A549 (cell line): ENCODE data around the gene TCEA3. TPM values are rescaled to one million over a fixed set of nuclear protein-coding genes. Genes with fewer than 3 reads are reported as not detected.

Experiments
- ATAC-seq, 2 experiments: fragments of 200-7000 bp in 1 of 2; fragments of >200 bp in 1 of 2; cut with Nextera tagmentation in 1 of 2; cut with Tn5 transposase in 1 of 2; 3 replicates each; pipeline versions ENCODE4 v1.8.0 to v1.9.1; 2018 to 2020; ENCODE audit warnings: mild to moderate bottlenecking in 1 of 2, moderate library complexity in 1 of 2
- CTCF ChIA-PET: fragments of 300-600 bp; sonication (Branson Sonifier 250); formaldehyde crosslinking; extraction: SDS; loops from one replicate; lab custom pipeline; 2021; ENCODE audit warnings: antibody characterized with exemption, inconsistent platforms; lab: Yijun Ruan, JAX
- POLR2A ChIA-PET: fragments of 350-600 bp; formaldehyde crosslinking; extraction: SDS; loops from one replicate; lab custom pipeline; 2021; ENCODE audit warnings: antibody characterized with exemption, inconsistent platforms; lab: Yijun Ruan, JAX
- DNase-seq, 2 experiments: peaks; one replicate each; pipeline versions ENCODE4 v3.0.0 to v3.0.0-alpha.2; 2011 to 2016; ENCODE audit warnings: low read depth in 1 of 2, low spot score in 1 of 2
- FAIRE-seq: peaks from 2 replicates; lab custom pipeline; 2011; peaks lifted over from hg19 to GRCh38; lab: Jason Lieb, UNC
- H3K27ac ChIP-seq, 2 experiments: fragments of >200 bp; sonication (Bioruptor Twin); formaldehyde crosslinking; 3 replicates each; pipeline ENCODE4 v1.5.1; 2016 to 2017
- H3K4me1 ChIP-seq: fragments of >200 bp; sonication (Bioruptor Twin); formaldehyde crosslinking; 3 replicates; pipeline ENCODE4 v1.6.1; 2016
- H3K4me2 ChIP-seq: fragments of >200 bp; sonication (Bioruptor Twin); formaldehyde crosslinking; 3 replicates; pipeline ENCODE4 v1.6.1; 2016
- H3K4me3 ChIP-seq: fragments of >200 bp; sonication (Bioruptor Twin); formaldehyde crosslinking; 3 replicates; pipeline ENCODE4 v1.5.1; 2016
- H3K9me3 ChIP-seq: fragments of >200 bp; sonication (Bioruptor Twin); formaldehyde crosslinking; 3 replicates; pipeline ENCODE4 v1.6.1; 2016
- BHLHE40 ChIP-seq: IDR thresholded peaks from 2 replicates; pipeline ENCODE4 v1.6.1; 2012; ENCODE audit warnings: low read depth, low read length, inconsistent platforms
- CBX2 ChIP-seq: fragments of 200-600 bp; sonication (generic); IDR thresholded peaks from 2 replicates; pipeline ENCODE4 v1.6.1; 2016; ENCODE audit warnings: low read depth, mild to moderate bottlenecking, borderline replicate concordance
- CBX8 ChIP-seq: fragments of 200-600 bp; sonication (generic); IDR thresholded peaks from 2 replicates; pipeline ENCODE4 v1.6.1; 2016
- CEBPB ChIP-seq, 2 experiments: fragments of >200 bp in 1 of 2; sonication (Bioruptor Twin) in 1 of 2; formaldehyde crosslinking in 1 of 2; IDR thresholded peaks; 2 replicates each; pipeline ENCODE4 v1.6.1; 2012 to 2016
- ESRRA ChIP-seq: fragments of 150-350 bp; IDR thresholded peaks from 2 replicates; pipeline ENCODE4 v1.6.1; 2014; ENCODE audit warnings: mild to moderate bottlenecking, low read length, borderline replicate concordance
- GATA3 ChIP-seq: IDR thresholded peaks from 2 replicates; pipeline ENCODE4 v1.6.1; 2012; ENCODE audit warnings: borderline replicate concordance
- HDAC2 ChIP-seq: fragments of 200-600 bp; sonication (generic); IDR thresholded peaks from 2 replicates; pipeline ENCODE4 v1.6.1; 2016
- HEYL ChIP-seq: fragments of 250-450 bp; sonication (Bioruptor Pico); IDR thresholded peaks from 2 replicates; pipeline ENCODE4 v1.8.0; 2021; ENCODE audit warnings: mild to moderate bottlenecking, moderate library complexity
- HOXA7 ChIP-seq: fragments of 250-450 bp; sonication (Bioruptor Pico); IDR thresholded peaks from 2 replicates; pipeline ENCODE4 v1.5.0; 2020; ENCODE audit warnings: mild to moderate bottlenecking, moderate library complexity
- HOXB13 ChIP-seq: fragments of 250-450 bp; sonication (Bioruptor Pico); IDR thresholded peaks from 2 replicates; pipeline ENCODE4 v1.5.0; 2020; ENCODE audit warnings: low read depth, mild to moderate bottlenecking, moderate library complexity
- HOXB5 ChIP-seq: fragments of 250-450 bp; sonication (Bioruptor Pico); IDR thresholded peaks from 2 replicates; pipeline ENCODE4 v1.5.0; 2020; ENCODE audit warnings: mild to moderate bottlenecking, moderate library complexity
- KDM1A ChIP-seq: fragments of 200-600 bp; sonication (generic); IDR thresholded peaks from 2 replicates; pipeline ENCODE4 v1.6.1; 2016; ENCODE audit warnings: low read depth, mild to moderate bottlenecking
- MAFK ChIP-seq: fragments of 450-650 bp; IDR thresholded peaks from 2 replicates; pipeline ENCODE4 v1.6.1; 2014; ENCODE audit not compliant: partially characterized antibody
- NR3C1 ChIP-seq: fragments of >200 bp; sonication (Bioruptor Twin); formaldehyde crosslinking; IDR thresholded peaks from 3 replicates; pipeline ENCODE4 v1.6.1; 2017
- POLR2A ChIP-seq: IDR thresholded peaks from 2 replicates; pipeline ENCODE4 v1.6.1; 2012; ENCODE audit warnings: mild to moderate bottlenecking, low read length
- RAD21 ChIP-seq, 2 experiments: fragments of >200 bp in 1 of 2; sonication (Bioruptor Twin) in 1 of 2; formaldehyde crosslinking in 1 of 2; IDR thresholded peaks in 1 of 2; conservative IDR thresholded peaks in 1 of 2; 2 replicates in 1 of 2; 3 replicates in 1 of 2; pipeline ENCODE4 v1.6.1; 2012 to 2018; ENCODE audit warnings: inconsistent platforms in 1 of 2
- RCOR1 ChIP-seq: fragments of 150-350 bp; IDR thresholded peaks from 2 replicates; pipeline ENCODE4 v1.6.1; 2014; ENCODE audit warnings: antibody characterized with exemption, low read length, low read depth
- RFX5 ChIP-seq: fragments of 450-650 bp; IDR thresholded peaks from 2 replicates; pipeline ENCODE4 v1.7.1; 2014; ENCODE audit warnings: antibody characterized with exemption, mild to moderate bottlenecking, moderate library complexity
- SMC3 ChIP-seq: fragments of >200 bp; sonication (Bioruptor Twin); formaldehyde crosslinking; IDR thresholded peaks from 3 replicates; pipeline ENCODE4 v1.6.1; 2018; ENCODE audit warnings: inconsistent platforms
- SREBF2 ChIP-seq: fragments of 450-650 bp; IDR thresholded peaks from 2 replicates; pipeline ENCODE4 v1.6.1; 2014; ENCODE audit warnings: mild to moderate bottlenecking, moderate library complexity
- ZSCAN20 ChIP-seq: fragments of 250-450 bp; sonication (Bioruptor Pico); IDR thresholded peaks from 2 replicates; pipeline ENCODE4 v1.8.0; 2022; ENCODE audit warnings: mild to moderate bottlenecking, moderate library complexity
- WGBS: methylation state at CpG from one replicate; pipeline ENCODE4 v1.1.6; 2017; ENCODE audit errors: missing lambda C conversion rate; 5-methylcytosine and 5-hydroxymethylcytosine counted together
- polyA plus RNA-seq, 4 experiments: library from polyadenylated mRNA; depleted of rRNA in 3 of 4; stranded (reverse); fragments of >200 nt; fragmentation: RNase III in 1 of 4; extraction: RNeasy Plus Mini Kit Qiagen cat#74134 plus additional on column Dnase treatment in 1 of 4; gene quantifications; 2 replicates in 3 of 4; 3 replicates in 1 of 4; pipeline ENCODE4 v1.2.3, GENCODE V29; 2011 to 2017
- TF ChIP-seq, protein P1 (sequence below): fragments of 150-350 bp; IDR thresholded peaks from 2 replicates; pipeline ENCODE4 v1.6.1; 2014; ENCODE audit warnings: low read depth, mild to moderate bottlenecking, low read length
- TF ChIP-seq, protein P2 (sequence below): fragments of 250-450 bp; sonication (Bioruptor Pico); IDR thresholded peaks from 2 replicates; pipeline ENCODE4 v1.5.0; 2021; ENCODE audit warnings: mild to moderate bottlenecking, moderate library complexity, borderline replicate concordance
- TF ChIP-seq, protein P3 (sequence below): fragments of >200 bp; sonication (Bioruptor Twin); formaldehyde crosslinking; IDR thresholded peaks from 3 replicates; pipeline ENCODE4 v1.5.1; 2016
- TF ChIP-seq, protein P4 (sequence below): fragments of 250-450 bp; sonication (Bioruptor Pico); IDR thresholded peaks from 2 replicates; pipeline ENCODE4 v1.5.0; 2020; ENCODE audit warnings: low read depth, mild to moderate bottlenecking, moderate library complexity
- TF ChIP-seq, protein P5 (sequence below): IDR thresholded peaks from 2 replicates; pipeline ENCODE4 v1.6.1; 2012
- TF ChIP-seq, protein P6 (sequence below): fragments of 450-650 bp; IDR thresholded peaks from 2 replicates; pipeline ENCODE4 v1.6.1; 2014; ENCODE audit warnings: antibody characterized with exemption

TCEA3 gene
- polyA plus RNA-seq, 2 of the 4 experiments (the other 2 are of a cell fraction) = 0.58 TPM

DNA sequence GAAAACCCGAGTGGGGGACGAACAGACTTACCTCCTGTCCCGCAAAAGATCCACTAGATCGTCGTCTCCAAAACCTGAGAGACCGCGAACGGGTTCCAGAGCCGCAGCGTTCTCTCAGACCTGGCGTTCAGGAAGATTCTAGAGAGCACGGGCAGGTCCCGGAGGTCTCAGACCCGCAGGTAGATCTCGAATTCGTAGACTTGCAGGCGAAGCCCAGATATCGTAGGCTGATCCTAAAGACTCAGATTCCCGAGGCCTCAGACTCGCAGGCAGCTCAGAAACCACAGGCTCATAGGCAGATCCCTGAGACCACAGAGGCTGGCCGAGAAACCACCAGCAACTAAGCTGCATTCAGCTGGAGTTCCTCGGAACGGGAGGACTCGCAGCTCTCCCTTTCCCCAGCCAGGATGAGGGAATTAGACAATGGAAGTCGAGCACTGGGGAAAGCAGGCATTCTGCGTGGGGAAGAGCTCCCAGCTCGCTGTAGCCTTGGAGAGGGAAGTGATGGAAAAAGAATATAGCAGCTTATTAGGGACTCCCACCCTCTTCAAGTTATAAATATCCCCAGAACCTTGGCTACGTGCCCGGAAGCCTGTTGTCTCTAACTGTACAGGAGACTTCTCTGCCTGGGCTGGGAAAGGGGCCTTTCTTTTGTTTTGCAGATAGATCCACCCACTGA, 55.1 kb downstream of the TCEA3 start, which contains the start of gene ZNF436:
Gene ZNF436 (minus strand): TSS at position 502 of the 679 bp plus-strand sequence. CDS start 1,831 bp downstream, outside the sequence.
- TF ChIP-seq CBX8 (no peak), GATA3 (no peak), HOXB13 (CRISPR knock-in tag) (no peak), RAD21 (conservative IDR thresholded peaks at IDR 0.05 in 1 of 2, IDR thresholded peaks at IDR 0.05 in 1 of 2) (no peak), BHLHE40 (no peak), SREBF2 (no peak), RFX5 (no peak), MAFK (no peak), ZSCAN20 (CRISPR knock-in tag) (no peak), NR3C1 (no peak), HOXB5 (no peak)
- TF ChIP-seq, protein P1, sequence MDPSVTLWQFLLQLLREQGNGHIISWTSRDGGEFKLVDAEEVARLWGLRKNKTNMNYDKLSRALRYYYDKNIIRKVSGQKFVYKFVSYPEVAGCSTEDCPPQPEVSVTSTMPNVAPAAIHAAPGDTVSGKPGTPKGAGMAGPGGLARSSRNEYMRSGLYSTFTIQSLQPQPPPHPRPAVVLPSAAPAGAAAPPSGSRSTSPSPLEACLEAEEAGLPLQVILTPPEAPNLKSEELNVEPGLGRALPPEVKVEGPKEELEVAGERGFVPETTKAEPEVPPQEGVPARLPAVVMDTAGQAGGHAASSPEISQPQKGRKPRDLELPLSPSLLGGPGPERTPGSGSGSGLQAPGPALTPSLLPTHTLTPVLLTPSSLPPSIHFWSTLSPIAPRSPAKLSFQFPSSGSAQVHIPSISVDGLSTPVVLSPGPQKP = no peak
- TF ChIP-seq, protein P2, sequence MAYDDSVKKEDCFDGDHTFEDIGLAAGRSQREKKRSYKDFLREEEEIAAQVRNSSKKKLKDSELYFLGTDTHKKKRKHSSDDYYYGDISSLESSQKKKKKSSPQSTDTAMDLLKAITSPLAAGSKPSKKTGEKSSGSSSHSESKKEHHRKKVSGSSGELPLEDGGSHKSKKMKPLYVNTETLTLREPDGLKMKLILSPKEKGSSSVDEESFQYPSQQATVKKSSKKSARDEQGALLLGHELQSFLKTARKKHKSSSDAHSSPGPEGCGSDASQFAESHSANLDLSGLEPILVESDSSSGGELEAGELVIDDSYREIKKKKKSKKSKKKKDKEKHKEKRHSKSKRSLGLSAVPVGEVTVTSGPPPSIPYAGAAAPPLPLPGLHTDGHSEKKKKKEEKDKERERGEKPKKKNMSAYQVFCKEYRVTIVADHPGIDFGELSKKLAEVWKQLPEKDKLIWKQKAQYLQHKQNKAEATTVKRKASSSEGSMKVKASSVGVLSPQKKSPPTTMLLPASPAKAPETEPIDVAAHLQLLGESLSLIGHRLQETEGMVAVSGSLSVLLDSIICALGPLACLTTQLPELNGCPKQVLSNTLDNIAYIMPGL (CRISPR knock-in tag) = no peak
- TF ChIP-seq, protein P3, sequence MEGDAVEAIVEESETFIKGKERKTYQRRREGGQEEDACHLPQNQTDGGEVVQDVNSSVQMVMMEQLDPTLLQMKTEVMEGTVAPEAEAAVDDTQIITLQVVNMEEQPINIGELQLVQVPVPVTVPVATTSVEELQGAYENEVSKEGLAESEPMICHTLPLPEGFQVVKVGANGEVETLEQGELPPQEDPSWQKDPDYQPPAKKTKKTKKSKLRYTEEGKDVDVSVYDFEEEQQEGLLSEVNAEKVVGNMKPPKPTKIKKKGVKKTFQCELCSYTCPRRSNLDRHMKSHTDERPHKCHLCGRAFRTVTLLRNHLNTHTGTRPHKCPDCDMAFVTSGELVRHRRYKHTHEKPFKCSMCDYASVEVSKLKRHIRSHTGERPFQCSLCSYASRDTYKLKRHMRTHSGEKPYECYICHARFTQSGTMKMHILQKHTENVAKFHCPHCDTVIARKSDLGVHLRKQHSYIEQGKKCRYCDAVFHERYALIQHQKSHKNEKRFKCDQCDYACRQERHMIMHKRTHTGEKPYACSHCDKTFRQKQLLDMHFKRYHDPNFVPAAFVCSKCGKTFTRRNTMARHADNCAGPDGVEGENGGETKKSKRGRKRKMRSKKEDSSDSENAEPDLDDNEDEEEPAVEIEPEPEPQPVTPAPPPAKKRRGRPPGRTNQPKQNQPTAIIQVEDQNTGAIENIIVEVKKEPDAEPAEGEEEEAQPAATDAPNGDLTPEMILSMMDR = no peak
- TF ChIP-seq, protein P4, sequence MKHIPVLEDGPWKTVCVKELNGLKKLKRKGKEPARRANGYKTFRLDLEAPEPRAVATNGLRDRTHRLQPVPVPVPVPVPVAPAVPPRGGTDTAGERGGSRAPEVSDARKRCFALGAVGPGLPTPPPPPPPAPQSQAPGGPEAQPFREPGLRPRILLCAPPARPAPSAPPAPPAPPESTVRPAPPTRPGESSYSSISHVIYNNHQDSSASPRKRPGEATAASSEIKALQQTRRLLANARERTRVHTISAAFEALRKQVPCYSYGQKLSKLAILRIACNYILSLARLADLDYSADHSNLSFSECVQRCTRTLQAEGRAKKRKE = no peak
- peak within 1 kb of the TSS; percentile 97 for H3K4me2 ChIP-seq
- peak within 1 kb of the TSS; percentile 87 for H3K4me3 ChIP-seq
- 1% methylated on average over 21 of the region's 29 CpGs for WGBS
- DNase-seq = peak in 1 of 2 experiments; percentile 25
- peaks cover 23% of the 10 kb centered on the region for H3K9me3 ChIP-seq
- H3K27ac ChIP-seq = peak within 1 kb of the TSS; percentile 98 to 99
- no peak for FAIRE-seq
- H3K4me1 ChIP-seq = peaks cover 17% of the 10 kb centered on the region
- ChIA-PET POLR2A (interaction anchor here (3.1 kb wide), 1 partner anchor 25 kb away, joined by 33 read pairs; the partner anchor contains the start of gene HNRNPR), CTCF (interaction anchor here (0.6 to 2.8 kb wide), 2 partner anchors 23 to 34 kb away, joined by 3 to 14 read pairs; no protein-coding TSS in a partner anchor)
- peak in 1 of 2 experiments; percentile 2; a peak in 3 of 6 replicates for ATAC-seq

DNA sequence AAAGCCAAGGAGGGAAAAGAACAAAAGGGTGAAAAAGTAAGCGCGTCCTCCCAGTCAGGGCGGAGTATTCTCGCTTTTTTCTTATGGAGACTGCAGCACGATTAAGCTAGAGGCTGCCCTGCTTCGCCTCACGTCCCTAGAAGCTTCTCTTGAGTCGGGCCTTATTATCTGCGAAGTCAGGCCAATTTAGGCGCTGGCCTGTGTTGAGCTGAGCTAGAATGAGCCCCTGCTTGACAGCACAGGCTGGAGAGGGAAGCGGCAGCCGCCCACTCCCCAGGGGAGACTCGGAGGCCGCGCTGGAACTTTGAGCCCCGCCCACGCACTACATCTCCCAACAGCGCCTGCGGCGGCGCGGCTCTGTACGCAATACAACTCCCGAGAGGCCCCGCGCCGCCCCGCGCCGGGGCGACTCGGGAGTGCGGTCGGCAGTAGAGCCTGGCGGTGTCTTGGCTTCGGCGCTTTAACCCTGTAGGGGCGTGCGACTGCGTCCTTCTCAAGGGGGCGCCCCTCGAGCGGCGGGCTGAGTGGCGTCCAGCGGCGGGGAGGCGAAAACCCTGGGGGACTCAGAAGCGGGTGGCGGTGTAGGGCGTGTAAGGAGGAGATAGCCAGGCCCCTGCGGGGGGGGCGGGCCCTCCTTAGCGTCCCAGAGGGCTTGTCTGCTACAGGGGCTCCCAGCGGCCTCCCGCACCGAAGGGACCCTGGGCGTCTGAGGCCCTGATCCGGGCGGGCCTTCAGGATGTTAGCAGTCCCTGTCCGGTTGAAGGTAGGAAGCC, 55.8 kb downstream of the TCEA3 start:
- peaks cover 31% of the 10 kb centered on the region for H3K9me3 ChIP-seq
- H3K4me2 ChIP-seq = peak overlapping the region; percentile 97
- ChIA-PET CTCF (interaction anchor here (1.0 to 2.8 kb wide), 6 partner anchors 23 to 428 kb away, joined by 3 to 14 read pairs (median 6); partner anchors contain the start of gene HNRNPR), POLR2A (interaction anchor here (0.8 to 3.1 kb wide), 7 partner anchors 8 to 116 kb away, joined by 3 to 33 read pairs (median 4); partner anchors contain the start of genes ASAP3 and HNRNPR)
- H3K4me1 ChIP-seq = peaks cover 17% of the 10 kb centered on the region
- H3K4me3 ChIP-seq = peak overlapping the region; percentile 87
- peak overlapping the region; percentile 98 to 99 for H3K27ac ChIP-seq
- ATAC-seq = peak; percentile 89 to 91
- WGBS = 0% methylated on average over 12 of the region's 61 CpGs
- DNase-seq = peak; percentile 75 to 86
- FAIRE-seq = no peak
- TF ChIP-seq HDAC2 = no peak
- peak; percentile 55; the same call in 1 of the 2 replicates for TF ChIP-seq POLR2A
- TF ChIP-seq, protein P4 = no peak
- TF ChIP-seq CEBPB (IDR thresholded peaks at IDR 0.05) = peak in 1 of 2 experiments; percentile 60; a peak in 2 of 4 replicates
- TF ChIP-seq HOXB13 (CRISPR knock-in tag) = no peak
- no peak for TF ChIP-seq HOXA7 (CRISPR knock-in tag)
- TF ChIP-seq, protein P5, sequence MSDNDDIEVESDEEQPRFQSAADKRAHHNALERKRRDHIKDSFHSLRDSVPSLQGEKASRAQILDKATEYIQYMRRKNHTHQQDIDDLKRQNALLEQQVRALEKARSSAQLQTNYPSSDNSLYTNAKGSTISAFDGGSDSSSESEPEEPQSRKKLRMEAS = peak; percentile 33
- TF ChIP-seq BHLHE40 = no peak
- no peak for TF ChIP-seq RCOR1
- TF ChIP-seq, protein P6, sequence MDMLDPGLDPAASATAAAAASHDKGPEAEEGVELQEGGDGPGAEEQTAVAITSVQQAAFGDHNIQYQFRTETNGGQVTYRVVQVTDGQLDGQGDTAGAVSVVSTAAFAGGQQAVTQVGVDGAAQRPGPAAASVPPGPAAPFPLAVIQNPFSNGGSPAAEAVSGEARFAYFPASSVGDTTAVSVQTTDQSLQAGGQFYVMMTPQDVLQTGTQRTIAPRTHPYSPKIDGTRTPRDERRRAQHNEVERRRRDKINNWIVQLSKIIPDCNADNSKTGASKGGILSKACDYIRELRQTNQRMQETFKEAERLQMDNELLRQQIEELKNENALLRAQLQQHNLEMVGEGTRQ = no peak
- no peak for TF ChIP-seq KDM1A
- TF ChIP-seq ESRRA = no peak
- TF ChIP-seq HEYL (CRISPR knock-in tag) = no peak
- 0 out of 3 replicates have a peak, but pooled peaks have one; percentile 19 for TF ChIP-seq SMC3
- no peak for TF ChIP-seq CBX2
